Hepatocyte (in vitro differentiated cells): ENCODE measurements around the gene SLC7A10. TPM values are rescaled to one million over a fixed set of nuclear protein-coding genes. Genes with fewer than 3 reads are reported as not detected.

ENCODE experiments used
- polyA plus RNA-seq: library from polyadenylated mRNA; unstranded; fragments of >200 nt; fragmentation: Nextera tagmentation; extraction: Ambion mirVana; gene quantifications from 2 replicates; pipeline ENCODE4 v1.2.1, GENCODE V29; 2016
- total RNA-seq: library from RNA; depleted of rRNA; stranded (reverse); fragments of >200 nt; gene quantifications from 2 replicates; pipeline ENCODE4 v1.2.3, GENCODE V29; 2014

The SLC7A10 gene
- total and polyA plus RNA-seq, 2 experiments from 2014 or later, result 5.5 to 7.3 TPM

Other genes with a start within 250 kb of the SLC7A10 start
- gene RHPN2, start 161.0 kb downstream of the SLC7A10 start, total RNA-seq, result 67.6 and 67.9 TPM in 2 replicates
- gene RHPN2, start 161.0 kb downstream of the SLC7A10 start, polyA plus RNA-seq, result 44.3 and 54.2 TPM in 2 replicates
- 6.7 and 14.5 TPM in 2 replicates for gene GPATCH1, start 144.7 kb downstream of the SLC7A10 start, total RNA-seq
- 6.8 and 9.7 TPM in 2 replicates for gene GPATCH1, start 144.7 kb downstream of the SLC7A10 start, polyA plus RNA-seq
- gene WDR88, start 93.7 kb downstream of the SLC7A10 start, total RNA-seq, result not detected in 2 replicates
- 0.11 and 0.61 TPM in 2 replicates for gene WDR88, start 93.7 kb downstream of the SLC7A10 start, polyA plus RNA-seq
- 35.1 and 37.4 TPM in 2 replicates for gene LRP3, start 31.5 kb downstream of the SLC7A10 start, total RNA-seq
- 35.5 and 44.0 TPM in 2 replicates for gene LRP3, start 31.5 kb downstream of the SLC7A10 start, polyA plus RNA-seq
- 151 and 160 TPM in 2 replicates for gene CEBPA, start 76.7 kb upstream of the SLC7A10 start, total RNA-seq
- gene CEBPA, start 76.7 kb upstream of the SLC7A10 start, polyA plus RNA-seq, result 65.1 and 103 TPM in 2 replicates
- 69.4 and 69.5 TPM in 2 replicates for gene CEBPG, start 147.9 kb upstream of the SLC7A10 start, total RNA-seq
- gene CEBPG, start 147.9 kb upstream of the SLC7A10 start, polyA plus RNA-seq, result 26.2 and 33.1 TPM in 2 replicates